ENCODE measurements around the gene NOTCH4.
"Not testable (repeated sequence)": the region's sequence is repeated elsewhere in the genome, so short reads cannot be mapped to it uniquely, and the experiment has no call there.

Gene NOTCH4

GRCh38 chr6:32218167-32218566, 5.7 kb downstream of the NOTCH4 start:
- DNase-seq (ENCODE audit: low spot score): no peak

- no peak for DNase-seq (ENCODE audit: low spot score)
These were observed 6.9 kb downstream of the NOTCH4 start for GRCh38 chr6:32216998-32217397.

DNA sequence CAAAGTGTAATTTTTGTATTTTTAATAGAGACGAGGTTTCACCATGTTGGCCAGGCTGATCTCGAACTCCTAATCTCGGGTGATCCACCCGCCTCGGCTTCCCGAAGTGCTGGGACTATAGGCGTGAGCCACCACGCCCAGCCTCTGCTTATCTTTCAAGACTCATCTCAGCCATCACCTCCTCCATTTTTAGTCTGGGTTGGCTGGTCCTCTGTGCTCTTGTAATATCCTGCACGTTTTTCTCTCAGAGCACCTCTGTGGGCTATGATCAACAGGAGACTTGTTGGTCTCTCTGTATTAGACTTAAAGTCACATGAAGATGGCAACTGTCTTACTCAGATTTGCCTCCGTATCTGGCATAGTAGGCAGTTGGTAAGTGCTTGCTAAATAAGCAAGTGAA, 7.6 kb downstream of the NOTCH4 start:
- DNase-seq (ENCODE audit: low spot score): no peak

GRCh38 chr6:32215617-32216016, 8.2 kb downstream of the NOTCH4 start:
- DNase-seq (ENCODE audit: low spot score): no peak

GRCh38 chr6:32214126-32214525, 9.7 kb downstream of the NOTCH4 start:
- no peak for DNase-seq (ENCODE audit: low spot score)

GRCh38 chr6:32213649-32214048, 10.2 kb downstream of the NOTCH4 start:
- DNase-seq (ENCODE audit: low spot score): no peak

DNA sequence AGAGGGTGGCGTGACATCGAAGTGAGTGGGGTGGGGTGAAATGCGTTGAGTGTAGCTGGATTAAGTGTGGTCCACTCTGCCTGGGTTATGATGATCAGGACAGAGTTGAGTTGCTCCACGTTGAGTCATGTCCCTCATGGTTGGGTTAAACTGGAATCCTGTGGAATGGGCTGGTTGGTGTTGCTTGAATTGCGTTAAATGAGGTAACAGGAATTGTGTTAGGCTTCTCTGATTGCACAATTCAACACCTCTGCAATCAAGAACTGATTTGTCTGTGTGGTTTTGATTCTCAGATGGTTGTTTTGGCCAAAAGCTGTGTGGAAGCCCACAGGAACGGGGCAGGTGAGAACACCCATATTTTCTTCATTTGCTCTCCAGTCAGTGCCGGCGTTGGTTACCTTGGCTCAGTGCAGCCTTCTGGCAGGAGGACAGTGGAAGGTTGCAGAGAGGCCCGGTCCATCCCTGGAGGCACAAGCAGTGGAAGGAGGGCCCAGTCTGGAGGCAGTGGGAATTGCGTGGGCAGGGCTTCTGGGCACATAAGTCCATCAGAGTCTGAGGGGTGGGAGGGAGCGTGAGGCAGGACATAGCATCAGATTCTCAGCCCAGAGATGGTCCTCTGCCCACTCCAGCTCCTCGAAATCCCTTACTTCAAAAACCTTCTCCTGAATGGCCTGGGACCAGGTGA, 11.6 kb downstream of the NOTCH4 start:
- DNase-seq (ENCODE audit: low spot score): no peak

GRCh38 chr6:32211432-32211831, 12.4 kb downstream of the NOTCH4 start:
- DNase-seq (ENCODE audit: low spot score): not testable (repeated sequence)

DNA sequence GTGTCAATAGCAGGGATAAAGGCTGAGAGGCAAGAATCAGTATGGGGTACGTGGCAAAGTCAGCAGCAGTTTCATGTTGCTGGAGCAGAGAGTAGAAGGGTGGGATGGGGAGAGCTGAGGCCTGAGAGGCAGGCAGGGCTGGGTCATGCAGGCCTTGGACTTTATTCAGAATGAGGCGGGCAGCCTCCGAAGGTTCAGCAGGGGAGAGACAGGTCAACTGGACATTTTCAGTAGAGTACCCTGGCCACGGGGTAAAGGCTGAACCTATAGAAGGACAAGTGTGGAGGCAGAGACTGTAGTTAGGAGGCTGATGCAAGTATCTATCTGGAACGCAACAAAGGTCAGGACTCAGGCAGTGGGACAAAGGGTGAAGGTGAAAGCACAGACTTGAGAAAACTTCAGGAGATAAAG, 13.7 kb downstream of the NOTCH4 start:
- DNase-seq (ENCODE audit: low spot score): peak; percentile 15

GRCh38 chr6:32208996-32209395, 14.9 kb downstream of the NOTCH4 start:
- no peak for DNase-seq (ENCODE audit: low spot score)

DNA sequence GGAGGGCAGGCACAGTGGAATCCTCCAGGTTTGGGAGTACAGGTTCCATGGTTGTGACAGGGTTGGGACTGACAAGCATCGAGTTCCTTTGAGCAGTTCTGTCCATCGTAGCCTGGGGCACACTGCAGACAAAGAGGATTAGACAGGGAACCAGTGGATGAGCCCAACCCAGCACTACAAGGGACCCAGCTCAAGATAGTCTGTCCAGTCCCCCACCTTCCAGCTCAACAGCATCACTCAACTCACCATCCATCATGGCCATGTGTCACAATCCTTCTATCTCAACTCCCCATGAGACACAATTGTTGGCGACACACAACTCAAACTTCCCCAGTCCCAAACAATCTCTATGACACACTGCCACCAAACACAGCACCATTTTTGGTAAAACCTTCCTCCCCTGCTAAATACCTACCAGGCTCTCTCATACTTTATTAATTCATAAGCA, 19.6 kb downstream of the NOTCH4 start:
- DNase-seq (ENCODE audit: low spot score): no peak

DNA sequence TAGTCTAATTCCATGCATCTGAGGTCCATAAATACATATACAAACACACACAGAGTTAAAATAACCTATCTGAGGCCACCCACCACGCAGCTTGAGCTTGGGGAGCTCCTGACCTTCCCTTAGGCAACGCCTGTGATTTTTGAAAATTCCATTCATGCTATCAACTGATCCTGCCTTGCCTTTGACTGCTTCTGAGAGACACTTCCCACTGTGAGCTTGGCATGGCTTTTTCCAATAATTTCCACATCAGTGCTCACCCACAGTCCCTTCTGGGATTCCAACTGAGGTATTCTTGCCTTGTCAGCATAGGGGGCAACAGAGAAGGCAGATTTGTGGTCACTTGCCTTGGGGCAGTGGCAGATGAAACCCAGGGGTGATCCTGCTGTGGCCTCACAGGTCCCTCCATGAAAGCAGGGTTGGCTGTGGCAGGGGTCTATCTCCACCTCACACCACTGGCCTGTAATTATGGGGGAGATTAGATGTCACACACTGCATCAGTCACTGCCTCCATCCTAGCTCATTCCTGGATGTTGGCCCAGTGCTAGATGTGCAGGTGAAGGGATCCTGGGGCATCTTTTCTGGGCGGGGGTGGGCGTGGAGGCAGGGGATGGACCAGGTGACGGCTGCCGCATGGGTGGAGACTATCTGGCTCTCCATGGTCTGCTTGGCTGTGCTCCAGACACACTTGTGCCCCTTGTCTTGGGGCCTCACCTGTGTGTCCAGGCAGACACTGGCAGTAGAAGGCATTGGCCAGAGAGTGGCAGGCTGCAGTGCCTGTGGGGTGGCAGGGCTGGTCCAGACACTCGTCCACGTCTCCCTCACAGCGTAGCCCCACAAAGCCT, 20.2 kb downstream of the NOTCH4 start:
- DNase-seq (ENCODE audit: low spot score): no peak

DNA sequence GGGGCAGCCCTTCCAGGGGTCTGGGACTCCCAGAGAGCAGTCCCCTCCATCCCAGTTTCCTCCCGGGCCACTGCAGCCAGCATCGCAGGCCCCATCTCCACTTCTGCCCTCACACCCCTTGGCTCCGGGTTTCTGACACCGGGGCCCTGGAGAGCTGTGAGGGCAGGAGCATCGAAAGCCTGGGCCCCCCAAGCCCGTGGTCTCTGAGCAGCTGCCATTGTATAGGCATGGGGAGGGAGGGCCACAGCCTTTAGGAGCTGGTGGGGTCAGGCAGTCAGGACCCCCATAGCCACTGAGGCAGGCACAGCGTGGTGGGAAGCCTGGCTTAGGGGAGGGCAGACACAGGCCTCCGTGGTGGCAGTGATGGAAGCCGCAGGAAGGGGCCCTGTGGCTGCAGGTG, 21.7 kb downstream of the NOTCH4 start:
- no peak for DNase-seq (ENCODE audit: low spot score)

DNA sequence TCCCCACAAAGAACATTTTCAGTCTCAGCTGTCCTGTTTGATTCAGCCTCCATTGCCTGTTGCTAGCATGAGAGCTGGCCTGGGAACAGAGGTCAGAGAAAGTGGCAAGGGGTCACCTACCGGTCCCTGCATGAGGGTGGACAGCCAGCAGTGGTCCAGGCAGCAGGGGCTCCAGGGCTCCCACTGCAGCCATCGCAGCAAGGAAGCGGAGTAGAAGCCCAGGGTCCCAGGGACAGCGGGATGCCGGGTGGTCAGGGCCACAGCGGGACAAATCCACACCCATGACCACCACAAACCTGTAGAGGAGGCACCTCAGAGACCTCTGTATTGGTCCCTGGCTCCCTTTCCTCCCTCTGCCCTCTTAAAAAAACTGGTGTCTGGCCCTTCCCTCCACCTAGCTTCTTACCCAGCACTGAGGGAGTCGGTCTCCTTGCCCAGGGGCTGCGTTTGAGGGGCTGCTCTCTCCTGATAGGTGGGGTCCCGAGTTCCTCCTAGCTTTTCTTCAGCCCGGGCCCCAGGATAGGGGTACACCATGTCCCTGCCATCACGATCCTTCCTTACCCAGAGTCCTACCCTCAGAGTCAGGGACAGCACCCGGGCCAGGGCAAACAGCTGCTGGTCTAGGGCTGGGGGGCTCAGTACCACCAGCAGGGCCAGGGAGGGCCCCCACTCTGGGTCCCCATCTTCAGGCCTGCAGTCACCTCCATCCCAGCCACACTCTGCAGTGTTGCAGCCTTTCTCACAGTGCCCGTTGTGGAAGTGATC, 23.0 kb downstream of the NOTCH4 start:
- no peak for DNase-seq (ENCODE audit: low spot score)

GRCh38 chr6:32198866-32199265, 25.0 kb downstream of the NOTCH4 start:
- no peak for DNase-seq (ENCODE audit: low spot score)

GRCh38 chr6:32198345-32198696, 25.5 kb downstream of the NOTCH4 start:
- no peak for DNase-seq (ENCODE audit: low spot score)

- DNase-seq (ENCODE audit: low spot score): no peak
These were observed 26.9 kb downstream of the NOTCH4 start for GRCh38 chr6:32196682-32197616.

DNA sequence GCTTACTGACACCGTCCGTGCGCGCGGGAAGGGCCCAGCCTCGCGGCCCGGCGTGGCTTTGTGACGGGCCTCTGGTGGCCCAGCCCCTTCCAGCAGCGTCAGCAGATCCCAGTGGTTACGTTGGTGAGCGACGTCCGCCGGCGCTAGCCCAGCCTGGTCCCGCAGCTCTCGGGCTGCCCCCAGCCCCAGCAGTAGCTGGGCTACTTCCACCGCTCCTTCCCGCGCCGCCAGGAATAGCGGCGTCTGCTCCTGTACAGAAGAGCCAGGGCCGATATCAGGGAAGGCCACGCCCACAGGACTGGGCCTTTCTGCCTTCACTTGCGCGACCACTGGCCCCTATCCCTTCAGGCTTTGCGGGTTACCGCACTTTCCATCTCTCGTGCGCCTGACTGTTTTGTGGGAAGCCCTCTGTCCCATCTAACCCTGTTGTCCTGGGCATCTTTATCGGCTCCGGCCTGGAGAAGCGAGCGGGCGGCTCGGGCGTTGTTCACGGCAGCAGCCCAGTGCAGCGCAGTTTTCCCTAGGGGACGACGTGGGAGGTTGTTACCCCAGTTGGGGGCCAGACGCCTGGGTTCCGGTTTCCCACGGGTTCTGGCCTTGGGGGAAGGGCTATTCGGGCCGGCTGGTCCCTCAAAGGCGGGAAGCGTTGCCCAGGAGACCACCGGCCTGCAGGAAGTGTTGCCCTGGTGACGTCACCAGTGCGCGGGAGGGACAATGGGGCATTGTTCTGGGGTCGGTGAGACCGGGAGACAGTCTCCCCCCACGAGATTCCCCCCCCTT, 27.8 kb downstream of the NOTCH4 start:
- DNase-seq (ENCODE audit: low spot score): peak; percentile 92

DNA sequence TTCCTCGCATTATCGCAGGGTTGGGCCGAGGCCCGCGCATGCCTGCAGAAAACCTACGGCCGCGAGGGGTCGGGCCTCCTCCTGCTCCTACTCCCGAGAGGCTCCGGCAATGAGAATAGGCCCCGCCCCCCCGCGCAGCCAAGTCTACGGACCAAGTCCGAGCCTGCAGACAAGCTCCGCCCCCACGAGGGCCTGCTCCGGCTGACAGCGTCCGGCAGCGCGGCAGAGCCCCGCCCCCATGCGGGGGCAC, 28.3 kb downstream of the NOTCH4 start:
- DNase-seq (ENCODE audit: low spot score): peak; percentile 100

DNA sequence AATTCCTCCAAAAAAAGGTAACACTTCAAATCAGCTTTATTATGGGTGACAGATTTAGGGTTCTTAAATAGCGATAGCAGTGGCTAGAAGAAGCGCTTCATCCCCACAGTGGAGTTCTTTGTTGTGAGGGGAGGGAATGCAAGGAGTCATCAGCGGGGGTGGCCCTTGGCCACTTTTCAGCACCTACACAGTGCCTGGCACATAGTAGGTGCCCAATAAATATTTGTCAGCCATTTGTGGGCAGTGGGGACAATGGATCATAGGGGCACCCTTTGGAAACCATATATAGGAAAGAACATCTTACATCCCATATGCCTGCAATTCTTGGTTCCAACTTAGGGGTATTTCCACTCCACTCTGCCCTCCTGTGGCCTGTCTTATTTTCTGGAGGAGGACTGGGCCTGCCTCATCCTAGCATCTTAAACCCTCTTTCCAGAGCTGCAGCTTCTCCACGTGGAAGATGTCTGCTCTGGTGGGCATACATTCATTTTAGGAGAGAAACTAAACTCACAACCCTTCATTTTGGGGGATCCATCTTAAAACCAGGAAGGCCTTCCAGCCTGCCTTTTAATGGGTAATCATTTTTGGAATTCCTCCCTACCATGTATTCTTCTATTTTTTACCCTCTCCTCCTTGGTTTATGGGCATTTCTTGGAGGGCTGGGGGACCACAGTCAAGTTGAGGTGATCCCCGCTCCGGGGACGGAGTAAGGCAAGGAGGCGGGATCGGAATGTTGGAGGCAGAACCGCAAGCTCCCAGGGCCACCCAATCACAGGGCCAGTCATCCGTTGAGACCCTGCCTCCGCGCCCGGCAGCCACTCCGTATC, 28.8 kb downstream of the NOTCH4 start:
- DNase-seq (ENCODE audit: low spot score): no peak
